Stomach (tissue), 4 donors: Measurements from ENCODE around the gene AMPD2.

Experiments
- CTCF ChIP-seq, 7 experiments: fragments of 450-650 bp in 4 of 7; fragments of 200-600 bp in 3 of 7; sonication (generic) in 3 of 7; IDR thresholded peaks; one replicate each; pipeline ENCODE4 v1.5.1; 2016 to 2019; ENCODE audit warnings: antibody characterized with exemption in 7 of 7, control low read depth in 2 of 7, mild to moderate bottlenecking in 1 of 7
- EP300 ChIP-seq: sonication (generic); formaldehyde crosslinking; IDR thresholded peaks from one replicate; pipeline ENCODE4 v1.6.1; 2017; ENCODE audit warnings: antibody characterized with exemption
- POLR2AphosphoS5 ChIP-seq, 3 donors: sonication (generic); formaldehyde crosslinking; IDR thresholded peaks; one replicate each; pipeline ENCODE4 v1.6.1; 2016; ENCODE audit warnings: antibody characterized with exemption in 3 of 3

GRCh38 chr1:109623601-109624161 lies 4.0 kb downstream of the AMPD2 start:
- TF ChIP-seq CTCF (IDR thresholded peaks at IDR 0.05) = no peak
- TF ChIP-seq POLR2AphosphoS5 (IDR thresholded peaks at IDR 0.05) = no peak
- TF ChIP-seq EP300 = no peak
